Parathyroid adenoma (tissue), 2 donors: ENCODE measurements around the gene PPP6R1.

Experiments used
- H2AFZ ChIP-seq: fragments of 300-600 bp; sonication (generic); one replicate; pipeline ENCODE4 v1.7.0; 2017; ENCODE audit warnings: antibody characterized with exemption, mild to moderate bottlenecking
- H3K27ac ChIP-seq: fragments of 300-600 bp; sonication (generic); one replicate; pipeline ENCODE4 v1.7.0; 2017
- H3K27me3 ChIP-seq: fragments of 300-600 bp; sonication (generic); one replicate; pipeline ENCODE4 v1.7.0; 2017; ENCODE audit warnings: low read length; ENCODE audit not compliant: control insufficient read depth, insufficient read depth
- H3K36me3 ChIP-seq: fragments of 300-600 bp; sonication (generic); one replicate; pipeline ENCODE4 v1.7.0; 2017; ENCODE audit warnings: low read length; ENCODE audit not compliant: control insufficient read depth, insufficient read depth
- H3K4me1 ChIP-seq: fragments of 300-600 bp; sonication (generic); one replicate; pipeline ENCODE4 v1.7.0; 2017; ENCODE audit warnings: control low read depth
- H3K4me2 ChIP-seq: fragments of 300-600 bp; sonication (generic); one replicate; pipeline ENCODE4 v1.7.0; 2017; ENCODE audit warnings: low read length
- H3K4me3 ChIP-seq: fragments of 300-600 bp; sonication (generic); one replicate; pipeline ENCODE4 v1.7.0; 2017; ENCODE audit warnings: low read depth, low read length
- H3K79me2 ChIP-seq: fragments of 300-600 bp; sonication (generic); one replicate; pipeline ENCODE4 v1.7.0; 2017; ENCODE audit warnings: control low read depth
- H3K9ac ChIP-seq: fragments of 300-600 bp; sonication (generic); one replicate; pipeline ENCODE4 v1.7.0; 2017; ENCODE audit warnings: mild to moderate bottlenecking
- H3K9me3 ChIP-seq: fragments of 300-600 bp; sonication (generic); one replicate; pipeline ENCODE4 v1.7.0; 2017; ENCODE audit warnings: low read length; ENCODE audit not compliant: control insufficient read depth
- CTCF ChIP-seq: fragments of 300-600 bp; sonication (generic); IDR thresholded peaks from one replicate; pipeline ENCODE4 v1.7.0; 2017; ENCODE audit warnings: antibody characterized with exemption, mild to moderate bottlenecking
- donor health status: primary hyperparathyroidism.

Gene PPP6R1

GRCh38 chr19:55248166-55248675, 10.6 kb downstream of the PPP6R1 start:
- H3K9me3 ChIP-seq = no peaks in the 10 kb centered on the region
- no peak overlapping the region for H2AFZ ChIP-seq
- no peaks in the 10 kb centered on the region for H3K36me3 ChIP-seq
- H3K27me3 ChIP-seq = no peaks in the 10 kb centered on the region
- no peak overlapping the region for H3K4me2 ChIP-seq
- H3K9ac ChIP-seq = no peak overlapping the region
- no peak overlapping the region for H3K27ac ChIP-seq
- peaks cover 9% of the 10 kb centered on the region for H3K4me1 ChIP-seq
- H3K4me3 ChIP-seq = no peak overlapping the region
- peaks cover 62% of the 10 kb centered on the region for H3K79me2 ChIP-seq
- TF ChIP-seq CTCF = no peak

GRCh38 chr19:55247621-55248099, 11.2 kb downstream of the PPP6R1 start:
- Histone ChIP-seq H3K79me2 (peaks cover 63% of the 10 kb centered on the region), H3K9me3 (no peaks in the 10 kb centered on the region), H3K27me3 (no peaks in the 10 kb centered on the region), H3K27ac (no peak overlapping the region), H3K36me3 (no peaks in the 10 kb centered on the region), H3K4me2 (no peak overlapping the region), H3K4me1 (peaks cover 9% of the 10 kb centered on the region), H3K9ac (no peak overlapping the region), H2AFZ (no peak overlapping the region), H3K4me3 (no peak overlapping the region)
- TF ChIP-seq CTCF = no peak

GRCh38 chr19:55246462-55247451, 12.1 kb downstream of the PPP6R1 start:
- no peaks in the 10 kb centered on the region for H3K27me3 ChIP-seq
- peaks cover 9% of the 10 kb centered on the region for H3K4me1 ChIP-seq
- H3K4me2 ChIP-seq = no peak overlapping the region
- no peak overlapping the region for H2AFZ ChIP-seq
- TF ChIP-seq CTCF = no peak
- no peak overlapping the region for H3K27ac ChIP-seq
- H3K79me2 ChIP-seq = peaks cover 66% of the 10 kb centered on the region
- H3K9ac ChIP-seq = no peak overlapping the region
- no peaks in the 10 kb centered on the region for H3K36me3 ChIP-seq
- H3K9me3 ChIP-seq = no peaks in the 10 kb centered on the region
- H3K4me3 ChIP-seq = no peak overlapping the region

- no peak for TF ChIP-seq CTCF
- Histone ChIP-seq H3K27me3 (no peaks in the 10 kb centered on the region), H3K4me3 (no peak overlapping the region), H3K9ac (no peak overlapping the region), H3K4me2 (no peak overlapping the region), H3K27ac (no peak overlapping the region), H3K36me3 (no peaks in the 10 kb centered on the region), H3K4me1 (peaks cover 8% of the 10 kb centered on the region), H2AFZ (no peak overlapping the region), H3K9me3 (no peaks in the 10 kb centered on the region), H3K79me2 (peaks cover 58% of the 10 kb centered on the region)
Measured at GRCh38 chr19:55245236-55245904, 13.4 kb downstream of the PPP6R1 start.
